NCI-H128 (cell line): ENCODE data around the gene SUCLG1.
"Not testable (repeated sequence)": the region's sequence is repeated elsewhere in the genome, so short reads cannot be mapped to it uniquely, and the experiment has no call there.

ENCODE experiments used
- DNase-seq: peaks from one replicate; lab custom pipeline; 2025; ENCODE audit not compliant: unreplicated experiment; lab: John Stamatoyannopoulos, UW

The SUCLG1 gene

DNA sequence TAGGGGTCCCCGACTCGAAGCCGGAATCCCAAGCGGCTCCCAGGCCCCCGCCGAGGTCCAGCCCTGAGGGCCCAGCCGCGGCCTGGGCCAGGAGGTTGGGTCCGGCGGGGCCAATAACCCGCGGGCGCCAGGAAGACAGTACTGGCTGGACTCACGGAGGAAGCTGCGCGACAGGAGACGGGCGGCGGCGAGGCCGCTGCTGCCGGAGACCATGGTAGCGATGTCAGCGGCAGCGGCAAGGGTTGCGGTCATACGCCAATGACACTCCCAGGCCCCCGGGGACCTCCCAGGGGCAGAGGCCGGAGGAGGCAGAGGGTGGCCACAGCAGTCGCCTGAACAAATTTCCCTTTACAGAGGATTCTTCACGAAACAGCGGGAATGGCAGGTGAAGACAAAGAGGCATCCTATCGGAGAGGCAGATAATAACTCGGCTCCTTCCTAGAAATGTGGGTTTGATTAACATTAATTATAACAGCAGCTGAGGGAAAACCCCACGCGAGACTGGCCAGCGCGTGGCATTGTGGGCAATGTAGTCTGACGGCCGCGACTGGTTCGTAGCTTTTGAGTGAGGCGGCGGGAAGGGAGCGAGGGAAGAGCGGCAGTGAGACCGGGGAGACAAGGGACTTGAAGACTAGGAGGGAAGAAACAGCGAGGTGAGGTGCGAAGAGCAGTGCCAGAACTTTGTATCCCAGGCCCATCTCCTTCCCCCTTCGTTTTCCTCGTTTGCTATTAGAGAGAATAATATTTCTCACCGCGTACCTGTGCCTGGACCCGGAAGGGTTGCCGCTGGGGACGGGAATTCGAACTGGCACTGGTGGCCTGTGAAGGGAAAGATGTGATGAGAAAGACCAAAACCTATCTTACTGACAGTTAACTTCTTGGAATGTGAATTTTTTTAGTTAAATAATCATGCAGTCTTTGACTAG lies at the start of gene SUCLG1:
TSS of gene SUCLG1 (minus strand) at position 263 of the 926 bp plus-strand sequence. CDS start at position 252, 11 bp downstream.
- DNase-seq: peak; percentile 70

DNA sequence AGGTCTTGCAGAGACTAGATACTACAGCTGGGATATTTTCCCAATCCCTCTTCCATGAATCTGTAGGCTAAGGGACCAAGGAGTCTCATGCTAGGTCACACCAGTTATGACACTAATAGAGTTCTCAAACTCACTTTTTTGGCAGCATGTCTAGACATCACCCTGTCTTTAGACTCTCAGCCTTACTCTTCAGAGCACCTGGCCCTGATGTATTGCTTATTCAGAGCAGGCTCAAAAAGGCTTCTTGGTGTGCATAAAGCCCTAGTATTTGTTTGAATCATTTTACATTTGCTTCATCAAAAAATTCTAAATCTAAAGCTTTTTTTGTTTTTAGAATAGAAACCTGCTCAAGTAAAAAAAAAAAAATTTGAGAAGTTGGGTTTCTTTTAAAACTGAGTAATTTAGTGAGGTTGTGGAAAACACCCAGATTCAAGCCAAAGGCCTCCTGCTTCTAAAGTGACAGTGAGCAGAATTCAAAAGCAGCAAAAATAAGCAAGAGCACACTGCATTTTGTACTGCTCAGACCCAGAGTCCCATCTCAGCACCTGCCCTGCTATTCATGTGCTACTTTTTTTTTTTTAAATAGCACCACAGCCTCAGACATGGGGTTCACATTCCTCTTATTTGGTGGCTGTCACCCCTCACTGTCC lies 39.2 kb upstream of the SUCLG1 start:
- no peak for DNase-seq

DNA sequence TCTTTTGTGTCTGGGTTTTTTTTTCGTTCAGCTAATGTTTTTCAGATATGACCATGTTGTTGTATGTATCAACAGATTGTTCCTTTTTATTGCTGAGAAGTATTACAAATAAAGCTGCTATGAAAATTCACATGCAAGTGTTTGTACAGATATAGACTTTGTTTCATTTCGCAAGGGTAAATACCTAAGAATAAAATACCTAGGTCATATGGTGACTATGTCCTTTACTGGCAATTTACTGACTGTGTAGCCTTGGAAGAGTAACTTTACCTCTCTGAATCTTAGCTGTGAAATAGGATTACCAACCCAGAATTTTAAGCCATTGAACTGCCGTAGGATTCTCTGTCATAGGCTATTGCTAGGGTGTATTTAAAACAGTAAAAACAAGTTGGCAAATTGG lies 38.2 kb upstream of the SUCLG1 start:
- DNase-seq: no peak

DNA sequence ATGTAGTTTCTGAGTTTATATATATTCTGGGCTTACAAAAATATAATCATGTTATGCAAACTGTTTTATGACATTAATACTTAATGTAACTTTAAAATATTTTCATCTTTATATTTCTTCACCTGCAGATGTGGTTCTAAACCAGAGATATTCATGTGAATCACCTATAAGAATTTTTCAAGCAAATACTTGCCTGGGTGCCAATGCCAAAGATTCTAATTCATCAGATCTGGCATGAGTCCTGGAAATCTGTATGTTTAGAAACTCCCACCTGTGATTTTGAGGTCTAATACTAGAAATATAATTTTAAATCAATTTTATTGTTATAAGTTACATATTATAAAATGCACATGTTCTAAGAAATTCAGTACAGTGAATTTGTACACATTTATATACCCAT lies 37.3 kb upstream of the SUCLG1 start:
- DNase-seq: no peak

DNA sequence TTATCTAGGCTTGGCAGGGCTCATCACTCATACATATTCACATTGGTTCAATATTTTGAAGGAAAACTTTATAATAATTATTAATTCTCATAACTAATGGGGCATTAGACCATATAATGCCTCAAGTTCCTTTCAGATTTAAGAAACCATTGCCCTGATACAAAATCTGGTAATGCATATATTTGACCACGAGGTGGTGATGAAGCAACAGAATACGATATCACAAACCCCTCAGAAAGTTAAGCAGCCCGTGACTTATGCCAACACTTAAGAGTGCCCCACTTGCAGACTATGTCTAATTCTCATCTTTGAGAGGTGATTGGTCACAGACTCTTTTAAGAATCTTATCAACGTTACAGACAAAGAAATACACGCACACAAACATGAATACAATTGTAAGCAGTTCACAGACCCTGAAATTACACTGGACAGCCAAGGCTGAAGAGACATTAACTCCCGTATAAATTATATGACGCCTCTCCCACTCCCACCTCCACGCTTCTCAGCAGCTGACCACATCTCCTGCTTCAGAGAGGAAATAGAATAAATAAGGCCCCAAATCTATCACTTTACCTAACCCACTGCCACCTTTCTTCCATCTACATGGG lies 36.6 kb upstream of the SUCLG1 start:
- no peak for DNase-seq

DNA sequence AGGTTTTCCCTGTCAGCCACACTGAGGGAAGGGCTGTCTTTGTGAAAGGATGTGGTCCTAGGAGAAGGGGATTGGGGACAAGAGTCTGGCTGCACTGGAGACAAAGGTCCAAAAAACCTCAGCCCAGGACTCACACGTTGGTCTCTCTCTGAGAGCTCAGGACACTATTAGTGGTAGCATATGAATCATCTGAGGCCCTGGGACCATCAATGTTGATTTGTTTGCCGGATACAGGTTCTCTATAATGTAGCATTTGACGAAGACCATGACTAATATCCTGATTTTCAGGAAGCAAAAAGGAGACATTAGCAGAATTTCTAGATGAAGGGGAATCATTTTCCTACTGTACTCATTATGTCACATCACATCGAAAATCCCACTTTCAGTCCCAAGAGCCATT lies 35.0 kb upstream of the SUCLG1 start:
- DNase-seq: no peak

DNA sequence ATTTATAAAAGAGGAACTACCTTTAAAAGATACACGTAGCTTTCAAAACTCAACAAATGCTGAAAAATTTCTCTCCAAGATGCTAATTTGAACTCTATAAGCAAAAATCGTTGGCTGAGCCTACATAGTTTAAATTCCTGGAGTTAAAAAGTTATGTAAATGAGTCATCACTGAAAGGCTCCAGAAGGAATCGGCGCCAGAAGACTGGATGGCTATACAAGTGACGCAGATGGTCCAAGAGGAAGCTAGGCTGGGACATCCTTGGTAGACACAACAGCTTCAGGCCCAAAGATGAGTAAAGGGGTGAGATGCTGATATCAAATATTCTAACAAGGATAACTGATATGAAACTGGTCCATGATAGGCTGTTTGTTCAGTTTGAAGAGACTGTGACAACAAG lies 34.4 kb upstream of the SUCLG1 start:
- no peak for DNase-seq

DNA sequence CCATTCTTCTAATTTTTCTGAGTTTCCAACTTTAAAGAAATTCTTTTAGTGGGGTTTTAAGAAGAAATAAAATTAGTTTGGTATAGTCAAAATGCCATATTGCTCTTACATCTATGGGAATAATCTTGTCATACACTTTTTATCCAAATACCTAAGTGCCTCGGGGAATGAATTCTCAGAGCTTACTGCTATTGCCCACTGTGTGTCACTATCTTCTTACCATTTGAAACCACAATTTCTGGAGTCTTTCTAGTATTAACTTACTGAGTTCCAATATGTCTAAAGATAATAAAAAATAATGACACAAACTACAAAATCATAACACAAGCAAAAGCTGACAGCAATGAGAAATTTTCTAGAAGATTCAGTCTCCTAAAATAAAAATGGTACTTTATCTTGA lies 33.5 kb upstream of the SUCLG1 start:
- no peak for DNase-seq

DNA sequence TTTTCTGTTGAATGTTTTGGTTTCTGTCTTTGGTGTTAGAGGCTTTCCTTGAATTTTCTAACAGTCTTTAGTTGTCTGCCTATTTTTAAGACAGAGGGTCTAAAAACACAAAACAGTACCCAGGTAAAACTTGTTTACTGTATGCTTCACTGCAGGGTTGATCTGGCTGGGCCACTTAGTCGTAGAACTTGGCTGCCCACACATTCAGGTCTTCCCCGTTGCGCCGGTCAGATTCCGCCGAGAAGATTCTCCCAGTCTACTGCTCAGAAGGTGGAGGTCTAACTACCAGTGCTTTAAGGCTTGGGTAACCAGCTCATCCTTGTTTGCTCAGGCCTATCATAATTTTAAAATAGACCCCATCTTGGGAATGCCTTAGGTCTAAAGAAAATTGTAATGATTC lies 32.7 kb upstream of the SUCLG1 start:
- no peak for DNase-seq

DNA sequence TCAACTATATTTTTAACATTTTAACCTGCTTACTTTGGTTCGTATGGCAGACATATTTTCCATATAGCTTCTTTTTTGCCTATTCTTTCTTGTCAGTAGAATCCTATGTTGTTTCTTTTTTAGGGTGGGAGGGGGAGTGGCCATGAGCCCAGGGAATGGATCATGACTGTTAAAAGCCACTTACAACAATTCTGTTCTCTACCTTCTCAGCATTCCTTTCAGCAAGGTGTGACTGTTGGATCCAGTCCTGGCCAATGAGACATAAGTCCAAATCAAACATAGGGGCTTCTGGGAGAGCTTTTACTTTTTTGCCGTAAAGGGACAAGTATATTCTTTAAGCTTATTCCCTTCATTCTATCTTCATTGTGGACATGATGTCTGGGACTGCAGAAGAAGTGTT lies 32.2 kb upstream of the SUCLG1 start:
- no peak for DNase-seq

DNA sequence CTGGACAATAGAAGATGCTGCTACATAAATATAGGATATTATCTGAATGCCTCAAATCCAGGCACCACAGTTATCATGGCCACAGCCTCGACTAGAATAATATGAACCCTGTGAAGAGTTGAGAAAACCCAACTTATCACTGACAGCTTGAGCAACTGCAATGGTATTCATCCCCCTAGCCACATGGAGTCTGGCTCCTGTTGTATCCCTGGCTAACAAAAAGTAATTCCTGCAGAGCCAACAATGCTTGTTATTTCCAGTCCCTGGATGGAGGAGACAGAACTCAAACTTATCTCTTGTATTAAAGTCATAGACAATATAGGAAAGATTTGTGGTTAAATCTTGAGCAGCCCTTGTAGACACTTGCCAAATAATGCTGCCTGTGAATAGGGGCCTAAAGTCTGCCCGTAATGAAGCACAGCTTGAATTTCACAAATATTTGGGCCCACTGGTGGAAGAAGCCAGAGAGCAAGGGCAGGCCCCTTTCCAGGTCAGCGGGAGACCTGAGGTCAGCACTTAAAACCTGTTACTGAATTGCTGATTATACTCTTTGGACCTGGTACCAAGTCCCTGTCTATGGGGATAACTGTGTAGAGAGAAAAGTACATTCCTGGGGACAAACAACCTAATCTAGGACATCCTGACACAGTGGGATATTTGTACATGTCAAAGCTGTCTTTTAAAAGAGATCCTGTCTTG lies 28.4 kb upstream of the SUCLG1 start:
- no peak for DNase-seq

DNA sequence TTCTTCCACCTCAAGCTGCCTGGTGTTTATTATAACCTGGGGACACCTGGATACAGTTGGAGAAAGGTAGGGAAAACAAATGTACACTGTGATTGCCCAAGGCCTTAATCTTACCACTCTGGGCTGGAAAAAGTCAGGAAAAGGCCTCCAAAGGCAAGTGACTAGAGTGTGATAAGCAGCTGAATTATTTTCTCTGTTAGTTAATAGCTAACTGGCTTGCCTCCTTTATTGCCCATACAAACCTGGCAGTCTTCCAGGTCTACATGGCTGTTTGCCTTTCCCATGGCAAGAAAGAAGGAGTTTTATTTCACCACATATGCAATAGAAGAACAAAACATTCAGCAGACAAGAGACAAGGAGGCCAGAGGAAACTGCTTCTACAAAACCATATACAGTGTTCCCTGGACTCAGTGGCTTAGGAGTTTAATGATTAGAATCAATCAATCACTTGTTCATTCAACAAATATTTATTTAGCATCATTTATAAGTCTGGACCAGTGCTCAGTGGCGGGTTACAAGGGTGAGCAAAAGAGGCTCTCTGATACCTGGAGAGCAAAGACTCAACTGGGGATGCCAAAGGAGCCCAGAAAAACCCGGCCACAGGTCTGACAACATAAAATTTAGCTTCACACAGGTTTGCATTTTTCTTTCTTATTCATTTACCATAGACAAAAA lies 27.5 kb upstream of the SUCLG1 start:
- DNase-seq: peak; percentile 25

DNA sequence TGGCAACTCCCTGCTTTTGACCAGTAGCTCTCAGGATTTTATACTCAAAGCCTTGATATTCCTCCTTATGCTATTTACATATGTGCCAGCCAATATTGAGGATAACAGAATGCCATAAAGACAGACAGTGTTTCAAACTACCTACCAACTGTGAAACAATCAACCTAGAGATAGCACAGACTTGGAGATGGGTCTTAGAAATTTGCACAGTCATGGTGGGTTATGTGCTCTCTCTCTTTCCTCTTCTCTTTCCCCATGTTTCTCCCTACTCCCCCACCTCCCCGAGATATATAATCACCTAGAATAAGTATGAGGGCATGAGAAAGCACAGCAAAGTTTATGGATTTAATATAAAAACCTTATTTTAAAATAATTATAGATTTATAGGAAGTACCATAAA lies 24.2 kb upstream of the SUCLG1 start:
- DNase-seq: no peak

DNA sequence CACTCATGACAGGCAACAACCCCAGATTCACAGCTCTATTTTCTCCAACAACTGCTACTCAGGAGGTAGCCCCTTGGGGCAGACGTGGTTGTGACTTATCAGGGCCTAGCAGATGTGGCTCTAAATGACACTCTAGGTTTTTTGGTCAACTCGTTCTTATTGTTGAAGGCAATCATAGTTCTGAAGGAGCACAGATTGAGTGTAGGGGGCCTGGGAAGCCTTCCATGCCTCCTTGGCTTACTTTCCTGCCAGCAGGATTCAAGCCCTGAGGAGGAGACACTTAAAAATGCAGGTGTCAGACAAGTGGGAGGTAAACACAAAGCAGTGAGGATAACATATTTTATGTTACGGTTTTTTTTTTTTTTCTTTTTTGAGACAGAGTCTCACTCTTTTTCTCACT lies 23.5 kb upstream of the SUCLG1 start:
- DNase-seq: no peak

DNA sequence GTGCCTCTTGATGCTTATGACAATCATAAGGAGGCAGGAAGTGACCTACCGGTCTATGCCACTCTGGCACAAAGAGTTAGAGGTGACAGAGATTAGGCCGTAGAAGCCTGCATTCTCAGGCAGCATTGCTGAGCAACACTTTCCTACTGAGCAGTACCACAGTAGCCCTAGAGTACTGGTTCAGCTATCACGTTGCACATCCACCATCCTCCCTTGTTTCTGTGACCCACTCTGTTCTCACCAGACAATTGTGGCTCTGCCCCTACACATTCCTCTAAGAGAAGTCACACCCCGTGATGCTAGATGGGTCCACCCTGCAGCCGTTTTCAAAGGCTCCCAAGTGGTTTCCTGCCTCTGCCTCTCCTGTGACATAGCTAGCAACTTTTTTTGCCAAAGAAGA lies 22.6 kb upstream of the SUCLG1 start:
- no peak for DNase-seq

DNA sequence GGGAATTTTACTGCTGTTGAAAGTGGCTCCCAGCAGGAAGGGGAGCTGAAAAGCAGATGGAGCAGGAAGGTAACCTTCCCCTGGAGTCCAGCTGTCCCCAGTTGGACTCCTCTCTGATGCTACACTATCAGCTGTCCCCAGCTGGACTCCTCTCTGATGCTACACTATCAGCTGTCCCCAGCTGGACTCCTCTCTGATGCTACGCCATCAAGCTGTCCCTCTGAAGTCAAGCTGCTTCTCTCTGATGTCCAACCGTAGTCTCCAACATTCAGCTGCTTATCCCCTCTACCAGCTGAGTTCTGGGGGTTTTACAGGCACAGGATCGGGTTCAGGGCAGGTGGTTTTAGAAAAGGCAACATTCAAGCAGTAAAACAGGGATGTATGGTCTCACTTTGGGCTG lies 19.8 kb upstream of the SUCLG1 start:
- no peak for DNase-seq

DNA sequence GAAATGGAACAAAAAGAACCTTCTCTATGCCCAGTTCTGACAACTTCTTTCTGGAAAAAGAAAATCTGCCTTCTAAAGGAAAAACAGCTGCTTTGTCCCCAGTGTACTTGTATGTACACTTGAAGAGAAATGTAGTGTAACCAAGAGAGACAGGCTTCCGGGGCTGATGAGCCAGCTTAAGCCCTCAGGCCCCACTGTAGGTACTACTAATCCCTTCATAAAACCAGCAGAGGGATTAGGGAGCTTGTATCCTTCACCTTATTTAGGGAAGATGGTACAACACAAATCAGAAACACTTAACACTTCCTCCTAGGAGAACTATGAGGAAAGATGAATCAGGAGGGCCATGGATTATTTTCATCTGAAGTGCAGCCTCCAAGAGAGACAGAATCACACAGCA lies 18.8 kb upstream of the SUCLG1 start:
- no peak for DNase-seq

DNA sequence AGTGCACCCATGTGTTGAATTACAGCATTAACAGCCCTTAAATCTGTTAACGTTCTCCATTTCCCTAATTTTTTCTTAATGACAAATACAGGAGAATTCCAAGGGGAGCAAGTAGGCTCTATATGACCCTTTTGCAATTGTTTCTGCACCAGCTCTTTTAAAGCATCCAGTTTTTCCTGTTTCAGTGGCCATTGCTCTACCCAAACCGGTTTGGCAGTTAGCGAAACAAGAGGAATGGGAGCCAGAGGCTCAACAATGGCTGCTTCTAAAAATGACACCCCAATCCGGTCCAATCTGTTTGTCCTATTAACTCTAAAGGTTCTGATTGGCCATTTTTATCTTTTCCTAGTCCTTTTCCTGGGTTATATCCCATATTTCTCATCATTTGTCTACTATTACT lies 15.1 kb upstream of the SUCLG1 start:
- no peak for DNase-seq

DNA sequence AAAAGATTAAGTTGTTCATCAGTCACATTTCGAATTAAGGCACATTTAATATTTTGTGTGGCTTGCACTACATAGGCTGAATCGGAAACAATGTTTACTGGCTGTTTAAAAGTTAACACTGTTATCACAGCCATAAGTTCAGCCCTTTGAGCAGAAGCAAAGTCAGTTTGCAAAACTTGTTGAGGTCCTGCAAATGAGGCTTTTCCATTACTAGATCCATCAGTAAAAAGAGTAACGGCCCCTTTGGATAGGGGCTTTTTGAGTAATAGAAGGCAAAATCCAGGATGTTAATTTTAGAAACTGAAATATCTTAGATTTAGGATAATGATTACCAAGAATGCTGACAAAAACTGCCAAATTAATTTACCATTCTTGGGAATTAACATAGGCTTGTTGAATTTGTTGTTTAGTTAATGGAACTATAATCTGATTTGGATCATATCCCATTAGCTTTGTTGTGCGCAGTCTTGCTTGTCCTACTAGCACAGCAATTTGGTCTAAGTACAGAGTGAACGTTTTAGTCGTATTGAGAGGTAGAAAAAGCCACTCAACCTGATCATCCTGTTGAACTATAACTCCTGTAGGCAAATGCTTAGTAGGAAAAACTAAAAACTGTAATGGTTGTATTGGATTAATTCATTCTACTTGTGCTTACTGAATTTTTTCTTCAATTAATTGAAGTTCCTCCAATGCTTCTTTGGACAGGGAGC lies 13.9 kb upstream of the SUCLG1 start:
- DNase-seq: no peak

DNA sequence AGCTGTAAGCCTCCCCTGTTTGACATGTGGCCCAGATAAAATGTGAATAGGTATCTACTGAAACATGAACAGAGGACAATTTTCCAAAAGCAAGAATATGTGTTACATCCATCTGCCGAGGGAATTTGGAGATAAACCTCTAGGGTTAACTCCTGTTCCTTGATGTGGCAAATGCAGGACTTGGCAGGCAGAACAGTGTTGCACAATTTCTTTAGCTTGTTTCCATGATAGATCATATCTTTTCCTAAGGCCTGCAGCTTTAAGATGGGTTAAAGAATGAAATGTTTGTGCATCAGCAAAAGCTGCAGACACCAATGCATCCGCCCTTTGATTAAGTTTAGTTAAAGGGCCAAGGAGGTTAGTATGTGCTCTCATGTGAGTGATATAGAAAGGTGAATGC lies 13.3 kb upstream of the SUCLG1 start:
- not testable (repeated sequence) for DNase-seq
